GM10248 (cell line): ENCODE results near the gene AQP12B.
"Not testable (repeated sequence)": the region's sequence is repeated elsewhere in the genome, so short reads cannot be mapped to it uniquely, and the experiment has no call there.

ENCODE experiments used
- CTCF ChIA-PET: fragments of 300-600 bp; sonication (Branson Sonifier 250); formaldehyde crosslinking; extraction: SDS; loops from one replicate; lab custom pipeline; 2021; ENCODE audit warnings: antibody characterized with exemption; lab: Yijun Ruan, JAX
- POLR2A ChIA-PET: fragments of 350-650 bp; sonication (Branson Sonifier 250); formaldehyde crosslinking; extraction: SDS; loops from one replicate; lab custom pipeline; 2020; ENCODE audit warnings: antibody characterized with exemption; lab: Yijun Ruan, JAX
- DNase-seq: peaks from one replicate; pipeline ENCODE4 v3.0.0; 2012; ENCODE audit errors: extremely low spot score
- TF ChIP-seq, protein P1 (sequence below): IDR thresholded peaks from 2 replicates; pipeline ENCODE4 v1.5.1; 2012; ENCODE audit warnings: mild to moderate bottlenecking, low read depth; ENCODE audit errors: extremely low read depth, missing control alignments, control extremely low read depth

Gene AQP12B

DNA sequence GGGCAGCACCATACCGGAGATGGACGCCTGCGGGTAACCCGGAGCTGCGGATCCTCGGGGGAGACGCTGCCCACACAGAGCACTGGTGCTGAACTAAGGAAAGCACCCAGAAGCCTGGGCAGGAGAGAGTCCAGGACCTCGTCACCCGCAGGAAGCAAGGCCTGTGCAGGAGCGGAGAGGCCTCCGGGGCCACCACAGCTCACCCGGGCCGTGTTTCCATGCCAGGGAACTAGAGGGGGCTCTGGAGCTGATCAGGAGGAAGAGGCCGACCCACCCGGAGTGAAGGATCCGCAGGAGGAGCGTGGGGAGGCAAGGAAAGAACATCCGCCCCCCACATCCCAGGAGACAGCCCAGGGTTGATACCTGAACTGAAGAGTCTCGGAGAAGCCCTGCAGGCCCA is 3.8 kb downstream of the AQP12B start:
- POLR2A ChIA-PET, DNase-seq, CTCF ChIA-PET: not testable (repeated sequence)

DNA sequence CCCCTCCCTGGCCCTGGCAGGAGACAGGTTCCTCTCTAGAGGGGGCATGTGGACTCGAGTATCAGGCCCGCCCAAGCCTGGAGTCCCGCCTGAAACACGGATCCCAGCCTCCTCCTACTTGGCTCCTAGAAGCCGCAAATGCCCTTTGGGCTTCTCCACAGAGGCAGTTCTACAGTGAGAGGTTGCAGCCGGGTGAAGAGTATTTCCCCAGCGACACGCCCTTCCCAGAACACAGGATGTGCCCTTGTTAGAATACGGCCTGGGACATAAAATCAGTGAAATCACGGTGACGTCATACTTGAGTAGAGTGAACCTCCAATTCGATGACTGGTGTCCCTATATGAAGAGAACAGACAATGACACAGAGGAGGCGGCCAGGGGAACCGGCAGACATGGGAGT is 4.6 kb downstream of the AQP12B start:
- CTCF ChIA-PET, DNase-seq, POLR2A ChIA-PET: not testable (repeated sequence)

DNA sequence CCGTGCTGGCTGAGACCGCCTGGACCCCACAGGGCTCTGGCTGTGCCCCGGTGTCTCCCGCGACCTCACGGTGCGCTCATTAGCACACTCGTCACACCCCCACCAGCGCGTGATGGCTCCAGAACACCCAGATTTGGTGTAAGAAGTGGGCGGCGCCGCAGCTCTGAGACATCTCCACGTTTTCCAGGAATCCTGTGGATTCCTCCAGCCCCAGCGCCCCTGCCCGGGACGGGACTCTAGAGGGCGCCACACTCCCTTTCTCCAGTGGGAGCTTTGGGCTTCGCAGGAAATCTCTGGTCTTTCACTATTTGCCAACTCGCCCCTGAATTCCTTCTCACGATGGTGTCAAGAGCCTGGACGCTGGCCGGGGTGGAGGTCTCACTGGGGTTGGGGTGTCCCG is 7.3 kb downstream of the AQP12B start:
- DNase-seq, CTCF ChIA-PET, POLR2A ChIA-PET: not testable (repeated sequence)

DNA sequence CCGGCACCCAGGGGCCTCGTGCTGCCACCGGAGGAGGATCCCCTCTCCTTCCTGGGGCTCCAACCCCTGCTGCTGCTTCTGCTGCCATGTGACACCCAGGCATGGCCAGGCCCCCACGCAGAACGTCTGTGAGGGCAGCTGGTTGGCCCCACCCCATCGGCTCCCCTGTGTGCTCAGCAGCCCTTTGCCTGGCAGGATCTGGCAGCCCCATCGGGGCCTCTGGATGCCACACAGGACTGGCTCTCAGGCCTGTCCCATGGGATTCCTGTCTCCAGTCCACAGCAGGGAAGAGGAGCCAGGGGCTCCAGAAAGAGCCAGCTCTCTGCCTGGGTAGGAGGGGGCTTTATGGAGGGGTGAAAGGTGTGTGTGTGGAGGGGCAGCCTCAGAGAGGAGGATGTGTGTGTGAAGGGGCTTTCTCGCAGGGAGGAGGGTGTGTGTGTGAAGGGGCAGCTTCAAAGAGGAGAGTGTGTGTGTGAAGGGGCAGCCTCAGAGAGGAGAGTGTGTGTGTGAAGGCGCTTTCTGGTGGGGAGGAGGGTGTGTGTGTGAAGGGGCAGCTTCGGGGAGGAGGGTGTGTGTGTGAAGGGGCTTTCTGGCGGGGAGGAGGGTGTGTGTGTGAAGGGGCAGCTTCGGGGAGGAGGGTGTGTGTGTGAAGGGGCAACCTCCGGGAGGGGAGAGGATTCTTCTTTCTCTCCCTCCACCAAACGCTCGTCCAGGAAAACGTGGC is 8.1 kb downstream of the AQP12B start:
- CTCF ChIA-PET, POLR2A ChIA-PET: not testable (repeated sequence)

DNA sequence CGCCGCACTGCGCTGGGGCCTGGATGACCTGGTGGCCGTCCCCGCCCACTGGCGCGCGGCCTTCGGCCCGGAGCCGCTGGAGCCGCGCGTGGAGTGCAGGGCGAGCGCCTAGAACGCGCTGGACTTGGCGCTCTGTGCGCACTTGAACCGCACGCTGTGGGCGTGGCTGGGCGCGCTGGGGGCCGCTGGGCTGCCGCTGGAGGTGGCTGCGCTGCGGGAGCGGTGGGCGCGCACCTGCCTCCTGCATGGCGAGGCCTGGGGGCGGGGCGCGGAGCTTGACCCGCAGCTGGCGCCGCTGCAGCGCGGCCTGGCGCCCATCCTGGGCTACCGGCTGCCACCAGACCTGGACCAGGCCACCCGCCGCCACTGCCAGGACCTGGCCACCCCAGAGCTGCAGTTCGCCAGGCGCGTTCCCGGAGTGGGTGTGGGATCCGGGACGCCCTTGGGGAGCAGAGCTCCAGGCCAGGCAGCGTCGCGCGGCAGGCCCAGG is 9.9 kb downstream of the AQP12B start:
- ChIA-PET POLR2A (no interaction called here), CTCF (no interaction called here)
- no peak for DNase-seq
- TF ChIP-seq, protein P1, sequence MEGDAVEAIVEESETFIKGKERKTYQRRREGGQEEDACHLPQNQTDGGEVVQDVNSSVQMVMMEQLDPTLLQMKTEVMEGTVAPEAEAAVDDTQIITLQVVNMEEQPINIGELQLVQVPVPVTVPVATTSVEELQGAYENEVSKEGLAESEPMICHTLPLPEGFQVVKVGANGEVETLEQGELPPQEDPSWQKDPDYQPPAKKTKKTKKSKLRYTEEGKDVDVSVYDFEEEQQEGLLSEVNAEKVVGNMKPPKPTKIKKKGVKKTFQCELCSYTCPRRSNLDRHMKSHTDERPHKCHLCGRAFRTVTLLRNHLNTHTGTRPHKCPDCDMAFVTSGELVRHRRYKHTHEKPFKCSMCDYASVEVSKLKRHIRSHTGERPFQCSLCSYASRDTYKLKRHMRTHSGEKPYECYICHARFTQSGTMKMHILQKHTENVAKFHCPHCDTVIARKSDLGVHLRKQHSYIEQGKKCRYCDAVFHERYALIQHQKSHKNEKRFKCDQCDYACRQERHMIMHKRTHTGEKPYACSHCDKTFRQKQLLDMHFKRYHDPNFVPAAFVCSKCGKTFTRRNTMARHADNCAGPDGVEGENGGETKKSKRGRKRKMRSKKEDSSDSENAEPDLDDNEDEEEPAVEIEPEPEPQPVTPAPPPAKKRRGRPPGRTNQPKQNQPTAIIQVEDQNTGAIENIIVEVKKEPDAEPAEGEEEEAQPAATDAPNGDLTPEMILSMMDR: no peak

More for the DNA sequence above, 8.1 kb downstream of the AQP12B start:
- DNase-seq: not testable (repeated sequence)

DNA sequence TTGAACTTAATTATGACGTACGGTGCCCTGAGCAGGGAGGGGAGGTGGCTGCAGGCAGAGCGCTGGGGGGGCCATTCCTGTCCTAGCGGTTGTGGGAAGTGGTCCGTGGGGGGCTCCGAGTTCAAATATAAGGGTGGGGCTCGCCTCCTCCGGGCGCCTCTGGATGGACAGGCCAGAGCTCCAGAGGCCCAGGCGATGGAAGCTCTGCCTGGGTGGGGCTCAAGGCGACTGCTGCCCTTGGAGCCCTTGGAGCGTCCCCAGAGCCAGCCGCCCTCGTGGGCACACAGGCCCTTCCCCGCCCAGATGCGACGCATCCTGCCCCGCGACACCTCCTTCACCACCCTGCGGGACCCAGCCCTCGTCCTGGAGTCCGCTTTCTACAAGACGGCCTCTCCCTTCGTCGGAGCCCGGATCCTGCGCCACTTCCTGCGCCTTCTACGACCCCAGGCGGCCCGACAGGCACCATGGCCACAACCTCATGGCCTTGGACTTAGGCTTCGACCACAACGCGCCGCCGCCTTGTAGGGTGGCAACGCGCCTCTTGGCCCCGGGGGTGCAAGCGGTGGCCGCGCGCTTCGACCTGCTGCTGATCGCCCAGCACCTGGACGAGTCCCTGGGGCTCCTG is 10.5 kb downstream of the AQP12B start:
- CTCF ChIA-PET: no interaction called here
- no peak for DNase-seq
- POLR2A ChIA-PET: no interaction called here
- TF ChIP-seq, protein P1: no peak

DNA sequence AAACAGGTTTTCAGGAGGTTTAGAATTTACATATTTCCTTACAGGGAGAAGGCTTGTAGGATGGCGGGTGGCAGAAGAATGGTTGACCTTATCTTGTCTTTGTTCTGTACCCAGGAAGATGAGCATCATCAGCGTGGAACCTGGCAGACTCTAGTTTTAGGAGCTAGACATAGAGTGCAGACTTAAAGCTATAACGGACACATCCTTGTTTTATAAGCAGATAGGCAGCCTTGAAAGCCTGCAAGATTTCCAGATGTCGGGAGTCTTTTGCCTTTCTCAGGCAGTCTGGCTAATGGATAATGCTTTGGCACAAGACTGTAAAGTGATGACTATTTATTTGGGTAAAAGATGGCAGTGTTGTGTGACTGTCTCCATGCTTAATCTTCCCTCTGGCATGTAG is 11.7 kb downstream of the AQP12B start:
- ChIA-PET POLR2A (no interaction called here), CTCF (no interaction called here)
- TF ChIP-seq, protein P1: no peak
- DNase-seq: no peak

DNA sequence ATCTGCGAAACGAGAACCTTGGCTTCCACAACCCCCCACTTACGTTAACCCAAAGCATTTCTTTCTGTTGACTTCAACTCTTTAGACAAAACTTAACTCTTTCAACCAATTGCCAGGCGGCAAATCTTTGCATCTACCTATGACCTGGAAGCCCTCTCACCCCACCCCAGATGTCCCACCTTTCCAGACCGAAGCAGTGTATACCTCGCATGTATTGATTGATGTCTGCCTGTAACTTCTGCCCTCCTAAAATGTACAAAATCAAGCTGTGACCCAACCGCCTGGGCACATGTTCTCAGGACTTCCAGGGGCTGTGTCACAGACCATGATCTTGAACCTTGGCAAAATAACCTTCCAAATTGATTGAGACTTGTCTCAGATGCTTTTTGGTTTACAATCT is 12.3 kb downstream of the AQP12B start:
- ChIA-PET CTCF (no interaction called here), POLR2A (no interaction called here)
- TF ChIP-seq, protein P1: no peak
- DNase-seq: no peak

DNA sequence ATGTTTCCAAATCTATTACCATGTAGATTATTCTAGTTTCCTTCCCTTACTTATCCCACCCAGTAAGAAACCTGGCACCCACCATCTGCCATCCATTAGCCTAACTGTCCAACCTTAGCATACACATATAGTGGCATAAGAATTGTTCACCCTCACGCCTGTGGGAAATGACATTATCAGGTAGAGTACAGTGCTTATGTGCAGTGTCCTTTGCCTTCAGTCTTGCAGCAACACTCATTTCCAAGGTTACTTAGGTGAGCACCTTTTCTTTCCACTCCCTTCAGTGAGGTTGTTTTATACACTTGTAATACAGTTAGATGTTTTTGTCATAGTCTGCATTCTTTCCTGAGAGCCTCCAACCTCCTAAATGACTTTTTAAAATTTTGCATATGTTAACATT is 18.1 kb downstream of the AQP12B start:
- ChIA-PET CTCF (no interaction called here), POLR2A (no interaction called here)
- no peak for DNase-seq
- TF ChIP-seq, protein P1: no peak
